ENCODE measurements around the gene EIF5AL1.
"Not testable (repeated sequence)": the region's sequence is repeated elsewhere in the genome, so short reads cannot be mapped to it uniquely, and the experiment has no call there.

EIF5AL1 gene

GRCh38 chr10:79511891-79512583 is at the start of gene EIF5AL1:
Gene EIF5AL1, plus strand, starts transcription at chr10:79512533. Its CDS starts 117 bp downstream, at chr10:79512650.
- not testable (repeated sequence) for H3K4me3 Mint-ChIP-seq, H3K4me1 Mint-ChIP-seq

GRCh38 chr10:79463578-79464496 is 48.5 kb upstream of the EIF5AL1 start:
- Mint-ChIP-seq H3K27me3 (no peaks in the 10 kb centered on the region), H3K36me3 (no peaks in the 10 kb centered on the region), H3K27ac (no peak overlapping the region), H3K4me3 (no peak overlapping the region), H3K4me1 (no peaks in the 10 kb centered on the region), H3K9me3 (no peaks in the 10 kb centered on the region)

More at GRCh38 chr10:79511891-79512583, at the start of gene EIF5AL1:
- H3K9me3 Mint-ChIP-seq, H3K27me3 Mint-ChIP-seq, H3K36me3 Mint-ChIP-seq, H3K27ac Mint-ChIP-seq: not testable (repeated sequence)

GRCh38 chr10:79465341-79465740 is 47.0 kb upstream of the EIF5AL1 start:
- Mint-ChIP-seq H3K4me1 (no peaks in the 10 kb centered on the region), H3K9me3 (no peaks in the 10 kb centered on the region), H3K36me3 (no peaks in the 10 kb centered on the region), H3K27me3 (no peaks in the 10 kb centered on the region), H3K4me3 (no peak overlapping the region), H3K27ac (no peak overlapping the region)

- H3K27ac Mint-ChIP-seq = no peak overlapping the region
- H3K27me3 Mint-ChIP-seq = peaks cover 3% of the 10 kb centered on the region
- H3K4me1 Mint-ChIP-seq = no peaks in the 10 kb centered on the region
- H3K9me3 Mint-ChIP-seq = no peaks in the 10 kb centered on the region
- H3K4me3 Mint-ChIP-seq = no peak overlapping the region
- H3K36me3 Mint-ChIP-seq = no peaks in the 10 kb centered on the region
These were observed 44.2 kb upstream of the EIF5AL1 start for GRCh38 chr10:79468015-79468560.

GRCh38 chr10:79468841-79469585 is 43.3 kb upstream of the EIF5AL1 start:
- Mint-ChIP-seq H3K27ac (no peak overlapping the region), H3K27me3 (peaks cover 3% of the 10 kb centered on the region), H3K36me3 (no peaks in the 10 kb centered on the region), H3K4me3 (no peak overlapping the region), H3K4me1 (no peaks in the 10 kb centered on the region), H3K9me3 (no peaks in the 10 kb centered on the region)

- H3K27me3 Mint-ChIP-seq = peaks cover 3% of the 10 kb centered on the region
- no peak overlapping the region for H3K27ac Mint-ChIP-seq
- H3K9me3 Mint-ChIP-seq = no peaks in the 10 kb centered on the region
- H3K4me3 Mint-ChIP-seq = no peak overlapping the region
- H3K4me1 Mint-ChIP-seq = no peaks in the 10 kb centered on the region
- no peaks in the 10 kb centered on the region for H3K36me3 Mint-ChIP-seq
These were observed 42.2 kb upstream of the EIF5AL1 start for GRCh38 chr10:79470096-79470495.

- Mint-ChIP-seq H3K4me3 (no peak overlapping the region), H3K27ac (no peak overlapping the region), H3K36me3 (no peaks in the 10 kb centered on the region), H3K27me3 (peaks cover 3% of the 10 kb centered on the region), H3K9me3 (no peaks in the 10 kb centered on the region), H3K4me1 (no peaks in the 10 kb centered on the region)
These were observed 40.6 kb upstream of the EIF5AL1 start for GRCh38 chr10:79471776-79472175.

- Mint-ChIP-seq H3K4me1 (no peaks in the 10 kb centered on the region), H3K36me3 (no peaks in the 10 kb centered on the region), H3K27me3 (peaks cover 4% of the 10 kb centered on the region), H3K4me3 (no peak overlapping the region), H3K27ac (no peak overlapping the region), H3K9me3 (no peaks in the 10 kb centered on the region)
These were observed 39.9 kb upstream of the EIF5AL1 start for GRCh38 chr10:79472449-79472848.

GRCh38 chr10:79472951-79473350 is 39.4 kb upstream of the EIF5AL1 start:
- Mint-ChIP-seq H3K9me3 (no peaks in the 10 kb centered on the region), H3K4me3 (no peak overlapping the region), H3K4me1 (no peaks in the 10 kb centered on the region), H3K36me3 (no peaks in the 10 kb centered on the region), H3K27ac (no peak overlapping the region), H3K27me3 (peaks cover 6% of the 10 kb centered on the region)

GRCh38 chr10:79473496-79474095 is 38.7 kb upstream of the EIF5AL1 start:
- Mint-ChIP-seq H3K27me3 (peaks cover 6% of the 10 kb centered on the region), H3K36me3 (no peaks in the 10 kb centered on the region), H3K4me1 (no peaks in the 10 kb centered on the region), H3K27ac (no peak overlapping the region), H3K4me3 (no peak overlapping the region), H3K9me3 (no peaks in the 10 kb centered on the region)

- Mint-ChIP-seq H3K4me1 (no peaks in the 10 kb centered on the region), H3K36me3 (no peaks in the 10 kb centered on the region), H3K9me3 (no peaks in the 10 kb centered on the region), H3K4me3 (no peak overlapping the region), H3K27ac (no peak overlapping the region), H3K27me3 (peaks cover 6% of the 10 kb centered on the region)
These were observed 37.1 kb upstream of the EIF5AL1 start for GRCh38 chr10:79475119-79475653.

GRCh38 chr10:79475877-79476276 is 36.5 kb upstream of the EIF5AL1 start:
- peaks cover 6% of the 10 kb centered on the region for H3K27me3 Mint-ChIP-seq
- H3K4me3 Mint-ChIP-seq = no peak overlapping the region
- no peak overlapping the region for H3K27ac Mint-ChIP-seq
- H3K36me3 Mint-ChIP-seq = no peaks in the 10 kb centered on the region
- no peaks in the 10 kb centered on the region for H3K4me1 Mint-ChIP-seq
- no peaks in the 10 kb centered on the region for H3K9me3 Mint-ChIP-seq

- Mint-ChIP-seq H3K36me3 (no peaks in the 10 kb centered on the region), H3K9me3 (no peaks in the 10 kb centered on the region), H3K27me3 (peaks cover 6% of the 10 kb centered on the region), H3K4me3 (no peak overlapping the region), H3K27ac (no peak overlapping the region), H3K4me1 (no peaks in the 10 kb centered on the region)
These were observed 35.7 kb upstream of the EIF5AL1 start for GRCh38 chr10:79476645-79477044.

GRCh38 chr10:79477456-79477855 is 34.9 kb upstream of the EIF5AL1 start:
- Mint-ChIP-seq H3K9me3 (no peaks in the 10 kb centered on the region), H3K27ac (no peak overlapping the region), H3K4me3 (no peak overlapping the region), H3K36me3 (no peaks in the 10 kb centered on the region), H3K4me1 (no peaks in the 10 kb centered on the region), H3K27me3 (peaks cover 6% of the 10 kb centered on the region)

Measured in activated naive CD4-positive, alpha-beta T cell treated with anti-CD3 and anti-CD28 coated beads, Interleukin-2, amount 50 U/mL, for 24 hours (primary cell).